Natural killer cell (primary cell): Measurements from ENCODE around the gene CAND2. TPM values are rescaled to one million over a fixed set of nuclear protein-coding genes. Genes with fewer than 3 reads are reported as not detected.

Experiments used
- ATAC-seq, 3 donors: fragments of 150-1000 bp in 2 of 3; fragments of 200-7000 bp in 1 of 3; cut with Tn5 transposase; 1 replicate in 1 of 3; 2 replicates in 2 of 3; pipeline ENCODE4 v1.10.0; 2021; ENCODE audit warnings: mild to moderate bottlenecking in 2 of 3, moderate library complexity in 2 of 3
- DNase-seq, 2 donors: peaks; one replicate each; pipeline versions ENCODE4 v3.0.0 to v3.0.0-alpha.2; 2013 to 2021; ENCODE audit warnings: mixed read lengths in 1 of 2
- H3K27ac ChIP-seq: one replicate; pipeline ENCODE4 v1.5.1; 2013; ENCODE audit warnings: mild to moderate bottlenecking, low read length
- H3K27me3 ChIP-seq: one replicate; pipeline ENCODE4 v1.6.1; 2013; ENCODE audit warnings: low read length; ENCODE audit not compliant: control insufficient read depth, insufficient read depth
- H3K36me3 ChIP-seq: one replicate; pipeline ENCODE4 v1.6.1; 2013; ENCODE audit warnings: low read length; ENCODE audit not compliant: control insufficient read depth, insufficient read depth
- H3K4me1 ChIP-seq: one replicate; pipeline ENCODE4 v1.6.1; 2013; ENCODE audit warnings: low read length; ENCODE audit not compliant: control insufficient read depth, insufficient read depth
- H3K4me3 ChIP-seq: one replicate; pipeline ENCODE4 v1.5.1; 2013; ENCODE audit warnings: low read length
- H3K9me3 ChIP-seq: one replicate; pipeline ENCODE4 v1.6.1; 2013; ENCODE audit warnings: low read length; ENCODE audit not compliant: control insufficient read depth, insufficient read depth
- H3K27ac Mint-ChIP-seq, 2 donors: one replicate each; pipeline ENCODE4 v1.8.0; 2022; ENCODE audit warnings: mild to moderate bottlenecking in 2 of 2, mixed read lengths in 2 of 2, moderate library complexity in 1 of 2
- H3K27me3 Mint-ChIP-seq, 2 donors: one replicate each; pipeline ENCODE4 v1.8.0; 2022; ENCODE audit warnings: low read depth in 2 of 2, mixed read lengths in 2 of 2
- H3K36me3 Mint-ChIP-seq: one replicate; pipeline ENCODE4 v1.8.0; 2022; ENCODE audit warnings: mixed read lengths
- H3K4me1 Mint-ChIP-seq, 2 donors: one replicate each; pipeline ENCODE4 v1.8.0; 2022; ENCODE audit warnings: mixed read lengths in 2 of 2
- H3K4me3 Mint-ChIP-seq: one replicate; pipeline ENCODE4 v1.8.0; 2022; ENCODE audit warnings: mild to moderate bottlenecking, moderate library complexity, mixed read lengths
- H3K9me3 Mint-ChIP-seq, 2 donors: one replicate each; pipeline ENCODE4 v1.8.0; 2022; ENCODE audit warnings: mixed read lengths in 2 of 2
- WGBS: methylation state at CpG from one replicate; pipeline ENCODE4 v1.1.7; 2013; ENCODE audit warnings: missing lambda C conversion rate; ENCODE audit not compliant: insufficient coverage; 5-methylcytosine and 5-hydroxymethylcytosine counted together
- intact Hi-C: fragments of 100-400 bp; cut with micrococcal nuclease; formaldehyde crosslinking; loops from one replicate; pipeline ENCODE4 v1.14.2; 2022
- total RNA-seq, 4 donors: library from RNA; stranded (reverse); fragments of 120-200 nt in 1 of 4; gene quantifications; one replicate each; pipeline versions ENCODE4 v1.2.3 to v1.2.4, GENCODE V29; 2013 to 2022
- TF ChIP-seq, protein P1 (sequence below): fragments of 200-600 bp; IDR thresholded peaks from one replicate; pipeline ENCODE4 v1.8.0; 2022; ENCODE audit warnings: antibody characterized with exemption

CAND2 gene
- total RNA-seq, 3 donors from 2014 or later (not counting 1 experiment from before 2014, with no cell fraction given) = 0.52 to 1.3 (median 1.2) TPM

DNA sequence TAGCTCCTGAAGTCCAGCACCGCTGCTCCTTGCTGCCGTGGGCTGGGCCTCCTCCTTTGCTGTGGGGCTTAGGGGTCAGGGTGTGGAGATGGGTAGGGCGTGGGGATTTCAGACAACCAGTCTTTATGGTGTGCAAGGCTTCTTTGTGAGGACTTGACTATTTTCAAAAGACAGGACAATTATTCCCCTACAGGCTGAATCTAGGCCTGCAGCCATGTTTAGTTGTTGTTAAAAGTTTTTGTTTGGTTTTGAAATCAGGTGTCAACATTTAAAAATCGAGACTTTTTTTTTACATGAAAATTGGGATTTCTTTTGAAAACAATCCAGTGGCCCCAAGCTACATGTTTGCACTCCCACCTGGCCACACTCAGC is 34.3 kb downstream of the CAND2 start:
- Histone ChIP-seq H3K27ac (no peak overlapping the region), H3K9me3 (no peaks in the 10 kb centered on the region), H3K36me3 (peaks cover 37% of the 10 kb centered on the region), H3K27me3 (no peaks in the 10 kb centered on the region), H3K4me1 (no peaks in the 10 kb centered on the region), H3K4me3 (no peak overlapping the region)
- Mint-ChIP-seq H3K4me1 (no peaks in the 10 kb centered on the region), H3K9me3 (no peaks in the 10 kb centered on the region), H3K27me3 (no peaks in the 10 kb centered on the region), H3K4me3 (no peak overlapping the region), H3K27ac (peak overlapping the region in 1 of 2 donors; percentile 53), H3K36me3 (no peaks in the 10 kb centered on the region)
- intact Hi-C loops = no loop called here
- ATAC-seq (peak in 1 of 3 donors; percentile 19), DNase-seq (no peak)
- WGBS = 95% methylated on average over 2 of the region's 4 CpGs
- TF ChIP-seq, protein P1, sequence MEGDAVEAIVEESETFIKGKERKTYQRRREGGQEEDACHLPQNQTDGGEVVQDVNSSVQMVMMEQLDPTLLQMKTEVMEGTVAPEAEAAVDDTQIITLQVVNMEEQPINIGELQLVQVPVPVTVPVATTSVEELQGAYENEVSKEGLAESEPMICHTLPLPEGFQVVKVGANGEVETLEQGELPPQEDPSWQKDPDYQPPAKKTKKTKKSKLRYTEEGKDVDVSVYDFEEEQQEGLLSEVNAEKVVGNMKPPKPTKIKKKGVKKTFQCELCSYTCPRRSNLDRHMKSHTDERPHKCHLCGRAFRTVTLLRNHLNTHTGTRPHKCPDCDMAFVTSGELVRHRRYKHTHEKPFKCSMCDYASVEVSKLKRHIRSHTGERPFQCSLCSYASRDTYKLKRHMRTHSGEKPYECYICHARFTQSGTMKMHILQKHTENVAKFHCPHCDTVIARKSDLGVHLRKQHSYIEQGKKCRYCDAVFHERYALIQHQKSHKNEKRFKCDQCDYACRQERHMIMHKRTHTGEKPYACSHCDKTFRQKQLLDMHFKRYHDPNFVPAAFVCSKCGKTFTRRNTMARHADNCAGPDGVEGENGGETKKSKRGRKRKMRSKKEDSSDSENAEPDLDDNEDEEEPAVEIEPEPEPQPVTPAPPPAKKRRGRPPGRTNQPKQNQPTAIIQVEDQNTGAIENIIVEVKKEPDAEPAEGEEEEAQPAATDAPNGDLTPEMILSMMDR = no peak

DNA sequence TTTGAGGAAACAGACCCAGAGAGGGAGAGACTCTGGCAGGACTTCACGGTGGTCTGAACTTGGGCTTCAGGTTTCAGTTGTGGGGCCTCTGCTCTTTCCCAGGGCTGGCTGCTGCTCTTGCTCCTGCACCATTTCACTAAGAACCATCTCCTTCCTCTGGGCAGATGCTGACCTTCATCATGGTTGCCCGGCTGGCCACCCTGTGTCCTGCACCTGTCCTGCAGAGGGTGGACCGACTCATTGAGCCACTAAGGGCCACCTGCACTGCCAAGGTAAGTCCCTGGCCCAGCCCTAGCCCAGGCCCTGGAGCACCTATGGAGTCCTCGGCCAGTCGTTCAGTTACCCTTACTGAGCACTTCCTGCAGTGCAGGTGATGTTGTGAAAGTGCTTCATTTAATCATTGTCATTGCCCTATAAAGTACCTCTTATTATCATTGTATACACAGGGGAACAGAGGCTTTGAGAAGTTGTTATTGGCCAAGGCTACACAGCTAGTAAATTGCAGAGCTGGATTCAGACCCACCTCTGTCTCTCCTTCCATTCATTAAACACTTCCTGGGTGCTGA is 34.9 kb downstream of the CAND2 start:
- no peak for DNase-seq
- Mint-ChIP-seq H3K9me3 (no peaks in the 10 kb centered on the region), H3K4me3 (no peak overlapping the region), H3K27ac (peak overlapping the region; percentile 53 to 59), H3K4me1 (no peaks in the 10 kb centered on the region), H3K27me3 (no peaks in the 10 kb centered on the region), H3K36me3 (no peaks in the 10 kb centered on the region)
- intact Hi-C loops = no loop called here
- H3K36me3 ChIP-seq = peaks cover 43% of the 10 kb centered on the region
- no peaks in the 10 kb centered on the region for H3K9me3 ChIP-seq
- no peaks in the 10 kb centered on the region for H3K27me3 ChIP-seq
- H3K27ac ChIP-seq = no peak overlapping the region
- no peak overlapping the region for H3K4me3 ChIP-seq
- WGBS = over 99% methylated on average over 5 of the region's 5 CpGs
- TF ChIP-seq, protein P1 = no peak
- ATAC-seq = peak in 1 of 3 donors; percentile 9
- H3K4me1 ChIP-seq = no peaks in the 10 kb centered on the region

DNA sequence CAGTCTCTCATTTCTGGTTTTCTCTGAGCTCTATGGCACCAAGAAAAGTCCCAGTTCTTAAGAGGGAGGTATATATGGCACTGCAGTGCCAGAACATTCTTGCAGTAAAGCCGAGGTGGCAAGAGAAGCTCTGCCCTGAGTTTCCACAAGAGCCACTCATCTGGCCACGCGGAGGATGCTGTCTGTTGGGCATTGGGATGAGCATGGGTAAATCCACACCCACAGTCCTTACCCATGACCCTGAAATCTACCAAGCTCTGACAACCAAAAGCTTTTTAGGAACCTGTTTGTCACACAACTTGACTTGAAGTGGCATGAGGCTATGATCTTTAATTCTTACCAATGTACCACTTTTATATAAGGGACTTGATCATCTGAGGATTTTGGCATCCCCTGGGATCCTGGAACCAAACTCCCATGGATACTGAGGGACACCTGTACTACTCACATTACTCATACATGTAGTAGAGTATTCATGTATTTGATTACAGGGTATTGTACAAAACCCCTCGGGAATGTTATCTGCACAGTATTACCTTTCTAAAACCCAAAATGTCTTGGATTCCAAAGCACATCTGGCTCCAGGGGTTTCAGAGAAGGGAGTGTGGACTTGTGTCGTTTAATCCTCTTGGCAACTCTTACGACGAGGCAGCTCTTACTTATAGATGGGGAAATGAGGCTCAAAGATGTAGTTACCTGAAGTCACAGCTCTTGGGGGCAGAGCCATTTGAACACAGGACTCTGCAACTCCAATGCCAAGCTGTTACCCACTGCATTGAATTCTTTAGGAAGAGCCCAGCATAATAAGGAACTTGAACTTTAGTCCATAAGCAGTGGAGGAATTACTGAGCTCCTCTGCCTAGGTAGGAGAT is 36.1 kb downstream of the CAND2 start:
- peaks cover 9% of the 10 kb centered on the region for H3K36me3 Mint-ChIP-seq
- intact Hi-C loops = no loop called here
- 93% methylated on average over 6 of the region's 7 CpGs for WGBS

More for the DNA sequence above, 36.1 kb downstream of the CAND2 start:
- ATAC-seq = no peak
- Histone ChIP-seq H3K4me3 (no peak overlapping the region), H3K4me1 (no peaks in the 10 kb centered on the region), H3K27me3 (no peaks in the 10 kb centered on the region), H3K27ac (no peak overlapping the region), H3K9me3 (no peaks in the 10 kb centered on the region), H3K36me3 (peaks cover 53% of the 10 kb centered on the region)
- no peak overlapping the region for H3K4me3 Mint-ChIP-seq
- peak overlapping the region in 1 of 2 donors; percentile 30 for H3K27ac Mint-ChIP-seq
- no peak for DNase-seq
- H3K4me1 Mint-ChIP-seq = peaks cover 8 to 12% of the 10 kb centered on the region in 2 donors
- no peaks in the 10 kb centered on the region for H3K9me3 Mint-ChIP-seq
- TF ChIP-seq, protein P1 = no peak
- no peaks in the 10 kb centered on the region for H3K27me3 Mint-ChIP-seq
